Measurements from ENCODE around the gene ZBTB33.

DNA sequence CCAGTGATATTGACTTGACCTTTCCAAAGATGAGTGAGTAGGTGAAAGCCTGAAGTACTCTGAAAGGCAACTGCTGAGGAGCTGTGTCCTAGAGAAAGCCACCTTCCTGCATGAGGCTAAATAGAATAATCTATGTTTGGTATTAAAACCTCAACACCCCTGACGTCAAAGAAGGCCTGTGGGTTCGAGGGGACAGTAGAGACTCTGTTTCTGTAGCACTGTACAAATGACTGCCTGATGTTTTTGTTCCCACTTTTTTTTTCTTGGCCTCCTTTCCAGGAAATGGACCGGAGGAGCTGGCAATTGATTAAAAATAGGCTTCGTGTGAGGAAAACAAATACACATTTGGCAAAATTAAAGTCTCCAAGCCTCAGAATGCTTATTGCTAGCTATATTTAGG is 31.1 kb downstream of the ZBTB33 start:
- TF ChIP-seq ZNF146 (tag by site-specific recombination; IDR thresholded peaks at IDR 0.05) (no peak), ZNF571 (tag by site-specific recombination; IDR thresholded peaks at IDR 0.05) (no peak), ZNF133 (tag by site-specific recombination; IDR thresholded peaks at IDR 0.05) (no peak), ZBTB7A (tag by site-specific recombination; IDR thresholded peaks at IDR 0.05; ENCODE audit: low read depth) (no peak), ZXDB (tag by site-specific recombination; IDR thresholded peaks at IDR 0.05) (no peak), ZBTB48 (tag by site-specific recombination; IDR thresholded peaks at IDR 0.05) (no peak), ZNF660 (tag by site-specific recombination; IDR thresholded peaks at IDR 0.05) (no peak)
- TF ChIP-seq, protein P1, sequence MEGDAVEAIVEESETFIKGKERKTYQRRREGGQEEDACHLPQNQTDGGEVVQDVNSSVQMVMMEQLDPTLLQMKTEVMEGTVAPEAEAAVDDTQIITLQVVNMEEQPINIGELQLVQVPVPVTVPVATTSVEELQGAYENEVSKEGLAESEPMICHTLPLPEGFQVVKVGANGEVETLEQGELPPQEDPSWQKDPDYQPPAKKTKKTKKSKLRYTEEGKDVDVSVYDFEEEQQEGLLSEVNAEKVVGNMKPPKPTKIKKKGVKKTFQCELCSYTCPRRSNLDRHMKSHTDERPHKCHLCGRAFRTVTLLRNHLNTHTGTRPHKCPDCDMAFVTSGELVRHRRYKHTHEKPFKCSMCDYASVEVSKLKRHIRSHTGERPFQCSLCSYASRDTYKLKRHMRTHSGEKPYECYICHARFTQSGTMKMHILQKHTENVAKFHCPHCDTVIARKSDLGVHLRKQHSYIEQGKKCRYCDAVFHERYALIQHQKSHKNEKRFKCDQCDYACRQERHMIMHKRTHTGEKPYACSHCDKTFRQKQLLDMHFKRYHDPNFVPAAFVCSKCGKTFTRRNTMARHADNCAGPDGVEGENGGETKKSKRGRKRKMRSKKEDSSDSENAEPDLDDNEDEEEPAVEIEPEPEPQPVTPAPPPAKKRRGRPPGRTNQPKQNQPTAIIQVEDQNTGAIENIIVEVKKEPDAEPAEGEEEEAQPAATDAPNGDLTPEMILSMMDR (tag by site-specific recombination; IDR thresholded peaks at IDR 0.05) = no peak
- TF ChIP-seq, protein P2, sequence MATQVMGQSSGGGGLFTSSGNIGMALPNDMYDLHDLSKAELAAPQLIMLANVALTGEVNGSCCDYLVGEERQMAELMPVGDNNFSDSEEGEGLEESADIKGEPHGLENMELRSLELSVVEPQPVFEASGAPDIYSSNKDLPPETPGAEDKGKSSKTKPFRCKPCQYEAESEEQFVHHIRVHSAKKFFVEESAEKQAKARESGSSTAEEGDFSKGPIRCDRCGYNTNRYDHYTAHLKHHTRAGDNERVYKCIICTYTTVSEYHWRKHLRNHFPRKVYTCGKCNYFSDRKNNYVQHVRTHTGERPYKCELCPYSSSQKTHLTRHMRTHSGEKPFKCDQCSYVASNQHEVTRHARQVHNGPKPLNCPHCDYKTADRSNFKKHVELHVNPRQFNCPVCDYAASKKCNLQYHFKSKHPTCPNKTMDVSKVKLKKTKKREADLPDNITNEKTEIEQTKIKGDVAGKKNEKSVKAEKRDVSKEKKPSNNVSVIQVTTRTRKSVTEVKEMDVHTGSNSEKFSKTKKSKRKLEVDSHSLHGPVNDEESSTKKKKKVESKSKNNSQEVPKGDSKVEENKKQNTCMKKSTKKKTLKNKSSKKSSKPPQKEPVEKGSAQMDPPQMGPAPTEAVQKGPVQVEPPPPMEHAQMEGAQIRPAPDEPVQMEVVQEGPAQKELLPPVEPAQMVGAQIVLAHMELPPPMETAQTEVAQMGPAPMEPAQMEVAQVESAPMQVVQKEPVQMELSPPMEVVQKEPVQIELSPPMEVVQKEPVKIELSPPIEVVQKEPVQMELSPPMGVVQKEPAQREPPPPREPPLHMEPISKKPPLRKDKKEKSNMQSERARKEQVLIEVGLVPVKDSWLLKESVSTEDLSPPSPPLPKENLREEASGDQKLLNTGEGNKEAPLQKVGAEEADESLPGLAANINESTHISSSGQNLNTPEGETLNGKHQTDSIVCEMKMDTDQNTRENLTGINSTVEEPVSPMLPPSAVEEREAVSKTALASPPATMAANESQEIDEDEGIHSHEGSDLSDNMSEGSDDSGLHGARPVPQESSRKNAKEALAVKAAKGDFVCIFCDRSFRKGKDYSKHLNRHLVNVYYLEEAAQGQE (tag by site-specific recombination; IDR thresholded peaks at IDR 0.05) = no peak
- TF ChIP-seq, protein P3, sequence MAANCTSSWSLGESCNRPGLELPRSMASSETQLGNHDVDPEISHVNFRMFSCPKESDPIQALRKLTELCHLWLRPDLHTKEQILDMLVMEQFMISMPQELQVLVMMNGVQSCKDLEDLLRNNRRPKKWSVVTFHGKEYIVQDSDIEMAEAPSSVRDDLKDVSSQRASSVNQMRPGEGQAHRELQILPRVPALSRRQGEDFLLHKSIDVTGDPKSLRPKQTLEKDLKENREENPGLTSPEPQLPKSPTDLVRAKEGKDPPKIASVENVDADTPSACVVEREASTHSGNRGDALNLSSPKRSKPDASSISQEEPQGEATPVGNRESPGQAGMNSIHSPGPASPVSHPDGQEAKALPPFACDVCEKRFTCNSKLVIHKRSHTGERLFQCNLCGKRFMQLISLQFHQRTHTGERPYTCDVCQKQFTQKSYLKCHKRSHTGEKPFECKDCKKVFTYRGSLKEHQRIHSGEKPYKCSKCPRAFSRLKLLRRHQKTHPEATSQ (tag by site-specific recombination; IDR thresholded peaks at IDR 0.05) = no peak
- TF ChIP-seq, protein P4, sequence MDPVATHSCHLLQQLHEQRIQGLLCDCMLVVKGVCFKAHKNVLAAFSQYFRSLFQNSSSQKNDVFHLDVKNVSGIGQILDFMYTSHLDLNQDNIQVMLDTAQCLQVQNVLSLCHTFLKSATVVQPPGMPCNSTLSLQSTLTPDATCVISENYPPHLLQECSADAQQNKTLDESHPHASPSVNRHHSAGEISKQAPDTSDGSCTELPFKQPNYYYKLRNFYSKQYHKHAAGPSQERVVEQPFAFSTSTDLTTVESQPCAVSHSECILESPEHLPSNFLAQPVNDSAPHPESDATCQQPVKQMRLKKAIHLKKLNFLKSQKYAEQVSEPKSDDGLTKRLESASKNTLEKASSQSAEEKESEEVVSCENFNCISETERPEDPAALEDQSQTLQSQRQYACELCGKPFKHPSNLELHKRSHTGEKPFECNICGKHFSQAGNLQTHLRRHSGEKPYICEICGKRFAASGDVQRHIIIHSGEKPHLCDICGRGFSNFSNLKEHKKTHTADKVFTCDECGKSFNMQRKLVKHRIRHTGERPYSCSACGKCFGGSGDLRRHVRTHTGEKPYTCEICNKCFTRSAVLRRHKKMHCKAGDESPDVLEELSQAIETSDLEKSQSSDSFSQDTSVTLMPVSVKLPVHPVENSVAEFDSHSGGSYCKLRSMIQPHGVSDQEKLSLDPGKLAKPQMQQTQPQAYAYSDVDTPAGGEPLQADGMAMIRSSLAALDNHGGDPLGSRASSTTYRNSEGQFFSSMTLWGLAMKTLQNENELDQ (tag by site-specific recombination; IDR thresholded peaks at IDR 0.05; ENCODE audit: low read depth) = no peak
- TF ChIP-seq, protein P5, sequence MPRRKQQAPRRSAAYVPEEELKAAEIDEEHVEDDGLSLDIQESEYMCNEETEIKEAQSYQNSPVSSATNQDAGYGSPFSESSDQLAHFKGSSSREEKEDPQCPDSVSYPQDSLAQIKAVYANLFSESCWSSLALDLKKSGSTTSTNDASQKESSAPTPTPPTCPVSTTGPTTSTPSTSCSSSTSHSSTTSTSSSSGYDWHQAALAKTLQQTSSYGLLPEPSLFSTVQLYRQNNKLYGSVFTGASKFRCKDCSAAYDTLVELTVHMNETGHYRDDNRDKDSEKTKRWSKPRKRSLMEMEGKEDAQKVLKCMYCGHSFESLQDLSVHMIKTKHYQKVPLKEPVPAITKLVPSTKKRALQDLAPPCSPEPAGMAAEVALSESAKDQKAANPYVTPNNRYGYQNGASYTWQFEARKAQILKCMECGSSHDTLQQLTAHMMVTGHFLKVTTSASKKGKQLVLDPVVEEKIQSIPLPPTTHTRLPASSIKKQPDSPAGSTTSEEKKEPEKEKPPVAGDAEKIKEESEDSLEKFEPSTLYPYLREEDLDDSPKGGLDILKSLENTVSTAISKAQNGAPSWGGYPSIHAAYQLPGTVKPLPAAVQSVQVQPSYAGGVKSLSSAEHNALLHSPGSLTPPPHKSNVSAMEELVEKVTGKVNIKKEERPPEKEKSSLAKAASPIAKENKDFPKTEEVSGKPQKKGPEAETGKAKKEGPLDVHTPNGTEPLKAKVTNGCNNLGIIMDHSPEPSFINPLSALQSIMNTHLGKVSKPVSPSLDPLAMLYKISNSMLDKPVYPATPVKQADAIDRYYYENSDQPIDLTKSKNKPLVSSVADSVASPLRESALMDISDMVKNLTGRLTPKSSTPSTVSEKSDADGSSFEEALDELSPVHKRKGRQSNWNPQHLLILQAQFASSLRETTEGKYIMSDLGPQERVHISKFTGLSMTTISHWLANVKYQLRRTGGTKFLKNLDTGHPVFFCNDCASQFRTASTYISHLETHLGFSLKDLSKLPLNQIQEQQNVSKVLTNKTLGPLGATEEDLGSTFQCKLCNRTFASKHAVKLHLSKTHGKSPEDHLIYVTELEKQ (tag by site-specific recombination; IDR thresholded peaks at IDR 0.05; ENCODE audit: borderline replicate concordance) = no peak

Data from HEK293 (cell line).